Gastroesophageal sphincter (tissue), 3 donors: ENCODE results near the gene DUSP14.

Source experiments
- CTCF ChIP-seq, 4 experiments: fragments of 200-600 bp in 2 of 4; fragments of 450-650 bp in 2 of 4; sonication (generic) in 1 of 4; IDR thresholded peaks; one replicate each; pipeline ENCODE4 v1.5.1; 2017 to 2019; ENCODE audit warnings: antibody characterized with exemption in 4 of 4, mild to moderate bottlenecking in 2 of 4, moderate library complexity in 2 of 4
- POLR2A ChIP-seq, 2 donors: fragments of 450-650 bp; IDR thresholded peaks; one replicate each; pipeline ENCODE4 v1.6.1; 2017; ENCODE audit warnings: antibody characterized with exemption in 2 of 2, mild to moderate bottlenecking in 2 of 2, moderate library complexity in 1 of 2

DNA sequence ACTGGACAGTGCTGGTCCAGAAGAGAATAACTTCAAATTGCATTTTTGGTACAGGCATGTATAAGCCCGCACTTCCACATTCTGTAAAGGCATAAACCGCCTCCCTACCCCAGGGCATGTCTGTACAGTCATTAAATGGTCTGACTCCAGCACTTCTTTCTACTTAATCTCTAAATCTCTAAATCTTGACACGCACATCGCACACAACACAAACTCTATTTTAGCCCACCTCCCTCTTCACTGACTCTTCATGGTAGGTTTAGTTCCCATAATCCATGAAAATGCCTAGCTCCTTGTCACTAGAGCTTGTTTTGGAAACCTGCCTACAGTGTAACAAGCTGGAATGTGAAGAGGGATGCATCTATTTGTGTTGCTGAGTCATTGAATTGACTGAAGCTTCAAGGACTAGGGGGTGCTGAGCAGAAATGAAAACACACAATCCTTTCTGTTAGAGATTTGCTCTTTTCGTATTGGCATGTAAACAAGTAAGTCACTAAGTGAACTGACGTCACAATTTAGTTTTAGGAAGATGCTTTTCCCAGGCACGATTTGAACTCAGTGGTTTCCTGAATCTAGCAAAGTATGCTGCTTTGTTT lies 1.6 kb upstream of the DUSP14 start:
- no peak for TF ChIP-seq CTCF (IDR thresholded peaks at IDR 0.05)
- TF ChIP-seq POLR2A (IDR thresholded peaks at IDR 0.05), result no peak
